WTC11 (cell line): ENCODE measurements around the gene FMNL1. TPM values are rescaled to one million over a fixed set of nuclear protein-coding genes. Genes with fewer than 3 reads are reported as not detected.

Experiments used
- ATAC-seq: fragments of 200-7000 bp; cut with Tn5 transposase; 2 replicates; pipeline ENCODE4 v1.10.0; 2021; ENCODE audit warnings: mild to moderate bottlenecking, moderate library complexity
- CTCF ChIA-PET: fragments of 300-600 bp; sonication (Branson Sonifier 250); formaldehyde crosslinking; loops from one replicate; lab custom pipeline; 2021; ENCODE audit warnings: antibody characterized with exemption; lab: Charles Lee
- POLR2A ChIA-PET: fragments of 350-600 bp; sonication (Branson Sonifier 250); formaldehyde crosslinking; loops from one replicate; lab custom pipeline; 2021; ENCODE audit warnings: antibody characterized with exemption; lab: Charles Lee
- DNase-seq: peaks from one replicate; pipeline ENCODE4 v3.0.0; 2021; ENCODE audit warnings: low spot score
- H3K27ac Mint-ChIP-seq: 2 replicates; pipeline ENCODE4 v1.8.0; 2021; ENCODE audit warnings: mixed read lengths
- H3K27me3 Mint-ChIP-seq: 2 replicates; pipeline ENCODE4 v1.8.0; 2021; ENCODE audit warnings: low read depth, mild to moderate bottlenecking, moderate library complexity, mixed read lengths
- H3K36me3 Mint-ChIP-seq: 2 replicates; pipeline ENCODE4 v1.8.0; 2021; ENCODE audit warnings: mixed read lengths
- H3K4me1 Mint-ChIP-seq: 2 replicates; pipeline ENCODE4 v1.8.0; 2022; ENCODE audit warnings: mixed read lengths
- H3K4me3 Mint-ChIP-seq: 2 replicates; pipeline ENCODE4 v1.8.0; 2021; ENCODE audit warnings: mild to moderate bottlenecking, moderate library complexity, mixed read lengths
- H3K9me3 Mint-ChIP-seq: 2 replicates; pipeline ENCODE4 v1.8.0; 2021; ENCODE audit warnings: mixed read lengths
- AFF4 ChIP-seq: sonication (generic); formaldehyde crosslinking; IDR thresholded peaks from 2 replicates; pipeline ENCODE4 v1.8.1; 2023; ENCODE audit warnings: mild to moderate bottlenecking, missing genetic modification reagents, borderline replicate concordance
- AR ChIP-seq: fragments of 250-450 bp; sonication (Bioruptor Pico); IDR thresholded peaks from 2 replicates; pipeline ENCODE4 v1.9.0; 2021; ENCODE audit warnings: mild to moderate bottlenecking
- ATF2 ChIP-seq: sonication (generic); formaldehyde crosslinking; IDR thresholded peaks from 2 replicates; pipeline ENCODE4 v1.8.1; 2022; ENCODE audit warnings: low read depth, missing genetic modification reagents, borderline replicate concordance
- ATF3 ChIP-seq: sonication (generic); formaldehyde crosslinking; conservative IDR thresholded peaks from 2 replicates; pipeline ENCODE4 v1.8.1; 2022; ENCODE audit warnings: mild to moderate bottlenecking, missing genetic modification reagents
- CBFB ChIP-seq: sonication (generic); formaldehyde crosslinking; IDR thresholded peaks from 2 replicates; pipeline ENCODE4 v1.8.1; 2022; ENCODE audit warnings: mild to moderate bottlenecking, low read depth, missing genetic modification reagents
- CREM ChIP-seq: sonication (generic); formaldehyde crosslinking; IDR thresholded peaks from 2 replicates; pipeline ENCODE4 v1.8.1; 2022; ENCODE audit warnings: mild to moderate bottlenecking, missing genetic modification reagents, moderate library complexity
- ESRRA ChIP-seq: sonication (generic); formaldehyde crosslinking; IDR thresholded peaks from 2 replicates; pipeline ENCODE4 v1.8.1; 2022; ENCODE audit warnings: mild to moderate bottlenecking, missing genetic modification reagents, borderline replicate concordance
- FOXK1 ChIP-seq: sonication (generic); formaldehyde crosslinking; IDR thresholded peaks from 2 replicates; pipeline ENCODE4 v1.8.0; 2022; ENCODE audit warnings: mild to moderate bottlenecking, moderate library complexity, missing genetic modification reagents
- HMGXB4 ChIP-seq: sonication (generic); formaldehyde crosslinking; IDR thresholded peaks from 2 replicates; pipeline ENCODE4 v1.8.1; 2023; ENCODE audit warnings: mild to moderate bottlenecking, moderate library complexity, missing genetic modification reagents
- IRF2 ChIP-seq: sonication (generic); formaldehyde crosslinking; IDR thresholded peaks from 2 replicates; pipeline ENCODE4 v1.8.0; 2022; ENCODE audit warnings: low read depth, missing genetic modification reagents, borderline replicate concordance
- JUN ChIP-seq: sonication (generic); formaldehyde crosslinking; IDR thresholded peaks from 2 replicates; pipeline ENCODE4 v1.8.0; 2023; ENCODE audit warnings: mild to moderate bottlenecking, missing genetic modification reagents
- MXD4 ChIP-seq: fragments of 250-450 bp; sonication (Bioruptor Pico); IDR thresholded peaks from 2 replicates; pipeline ENCODE4 v1.8.0; 2021; ENCODE audit warnings: mild to moderate bottlenecking, moderate library complexity, borderline replicate concordance
- NFYB ChIP-seq: sonication (generic); formaldehyde crosslinking; conservative IDR thresholded peaks from 2 replicates; pipeline ENCODE4 v1.8.0; 2022; ENCODE audit warnings: low read depth, missing genetic modification reagents
- NR1H2 ChIP-seq: sonication (generic); formaldehyde crosslinking; IDR thresholded peaks from 2 replicates; pipeline ENCODE4 v1.9.0; 2021; ENCODE audit warnings: mild to moderate bottlenecking, moderate library complexity, missing genetic modification reagents
- PRDM15 ChIP-seq: sonication (generic); formaldehyde crosslinking; IDR thresholded peaks from 2 replicates; pipeline ENCODE4 v1.8.0; 2022; ENCODE audit warnings: missing genetic modification reagents
- RELA ChIP-seq: sonication (generic); formaldehyde crosslinking; IDR thresholded peaks from 2 replicates; pipeline ENCODE4 v1.8.1; 2022; ENCODE audit warnings: missing genetic modification reagents, mild to moderate bottlenecking, borderline replicate concordance
- SMAD4 ChIP-seq: sonication (generic); formaldehyde crosslinking; IDR thresholded peaks from 2 replicates; pipeline ENCODE4 v1.8.0; 2022; ENCODE audit warnings: mild to moderate bottlenecking, missing genetic modification reagents
- STAT6 ChIP-seq: sonication (generic); formaldehyde crosslinking; conservative IDR thresholded peaks from 2 replicates; pipeline ENCODE4 v1.8.1; 2023; ENCODE audit warnings: mild to moderate bottlenecking, low read depth, missing genetic modification reagents, moderate library complexity
- total RNA-seq: library from RNA; stranded (reverse); gene quantifications from 3 replicates; pipeline ENCODE4 v1.2.3, GENCODE V29; 2021

FMNL1 gene
- total RNA-seq, 1 experiment from 2014 or later, result 5.3 TPM

- CTCF ChIA-PET, result interaction anchor here (0.7 to 9.1 kb wide), 20 partner anchors 8 to 179 kb away, joined by 3 to 179 read pairs (median 11); partner anchors contain the start of genes ACBD4, HEXIM1, HEXIM2 and MAP3K14
- POLR2A ChIA-PET, result interaction anchor here (0.8 to 2.4 kb wide), 3 partner anchors 9 to 99 kb away, joined by 3 to 18 read pairs (median 4); partner anchors contain the start of gene HEXIM1
- no peak for TF ChIP-seq STAT6
- TF ChIP-seq AR (CRISPR knock-in tag), result no peak
- no peak for TF ChIP-seq SMAD4
- TF ChIP-seq ESRRA (CRISPR knock-in tag), result 0 out of 2 replicates have a peak, but pooled peaks have one; percentile 28
- TF ChIP-seq HMGXB4 (CRISPR knock-in tag), result no peak
- no peak for TF ChIP-seq RELA (CRISPR knock-in tag)
- no peak for TF ChIP-seq IRF2 (CRISPR knock-in tag)
- 0 out of 2 replicates have a peak, but pooled peaks have one; percentile 18 for TF ChIP-seq CBFB
- TF ChIP-seq JUN (CRISPR knock-in tag), result no peak
- TF ChIP-seq PRDM15 (CRISPR knock-in tag), result 0 out of 2 replicates have a peak, but pooled peaks have one; percentile 1
- no peak for TF ChIP-seq MXD4 (CRISPR knock-in tag)
- TF ChIP-seq CREM (CRISPR knock-in tag), result no peak
- no peak for TF ChIP-seq AFF4 (CRISPR knock-in tag)
- TF ChIP-seq NR1H2 (CRISPR knock-in tag), result no peak
- no peak for TF ChIP-seq ATF3
- no peak for TF ChIP-seq FOXK1 (CRISPR knock-in tag)
- TF ChIP-seq NFYB (CRISPR knock-in tag), result no peak
- no peak for TF ChIP-seq ATF2 (CRISPR knock-in tag)
Measured at GRCh38 chr17:45248132-45248957, 26.7 kb downstream of the FMNL1 start.

More at GRCh38 chr17:45248132-45248957, 26.7 kb downstream of the FMNL1 start:
- ATAC-seq (peak; percentile 39), DNase-seq (peak; percentile 68)
- Mint-ChIP-seq H3K9me3 (no peaks in the 10 kb centered on the region), H3K4me1 (peaks cover 18% of the 10 kb centered on the region), H3K4me3 (peak overlapping the region; percentile 83), H3K27ac (peak overlapping the region; percentile 82), H3K36me3 (peaks cover 7% of the 10 kb centered on the region), H3K27me3 (no peaks in the 10 kb centered on the region; the same call in none of the 2 replicates)
